Measurements from ENCODE around the gene CREBBP. TPM values are rescaled to one million over a fixed set of nuclear protein-coding genes. Genes with fewer than 3 reads are reported as not detected.

The CREBBP gene
- total RNA-seq, 2 experiments from 2014 or later: 145 to 152 TPM

GRCh38 chr16:3863587-3863986, 16.9 kb downstream of the CREBBP start:
- Histone ChIP-seq H3K4me1 (ENCODE audit: insufficient read depth, low read length) (peaks cover 67% of the 10 kb centered on the region), H3K27me3 (ENCODE audit: control insufficient read depth in 1 of 2, insufficient read depth in 2 of 2, low read length in 2 of 2) (no peaks in the 10 kb centered on the region), H3K9me3 (ENCODE audit: control insufficient read depth in 1 of 2, insufficient read depth in 1 of 2, low read length in 2 of 2) (no peaks in the 10 kb centered on the region), H3K36me3 (ENCODE audit: insufficient read depth, low read length) (no peaks in the 10 kb centered on the region), H3K27ac (ENCODE audit: low read depth in 1 of 2, low read length in 2 of 2) (no peak overlapping the region), H3K4me3 (ENCODE audit: low read length) (no peak overlapping the region)
- intact Hi-C loops (cut with DNase I, micrococcal nuclease): no loop called here
- H3K36me3 Mint-ChIP-seq (ENCODE audit: low read depth): peaks cover 8% of the 10 kb centered on the region
- ATAC-seq (ENCODE audit: poor library complexity) (no peak), DNase-seq (no peak)
- CTCF ChIA-PET: interaction anchor here (1.5 kb wide), 1 partner anchor 82 kb away, joined by 3 read pairs; no protein-coding TSS in a partner anchor
- no peak for TF ChIP-seq CTCF (IDR thresholded peaks at IDR 0.05)
- no peaks in the 10 kb centered on the region for H3K9me3 Mint-ChIP-seq
- H3K27me3 Mint-ChIP-seq: no peaks in the 10 kb centered on the region
- H3K4me3 Mint-ChIP-seq: no peak overlapping the region
- peak overlapping the region; percentile 73 for H3K27ac Mint-ChIP-seq
- POLR2A ChIA-PET: interaction anchor here (1.0 kb wide), 1 partner anchor 16 kb away, joined by 3 read pairs; no protein-coding TSS in a partner anchor
- peaks cover 96% of the 10 kb centered on the region for H3K4me1 Mint-ChIP-seq (ENCODE audit: low read depth)

GRCh38 chr16:3861808-3862451, 18.6 kb downstream of the CREBBP start:
- Histone ChIP-seq H3K9me3 (ENCODE audit: control insufficient read depth in 1 of 2, insufficient read depth in 1 of 2, low read length in 2 of 2) (no peaks in the 10 kb centered on the region), H3K4me1 (ENCODE audit: insufficient read depth, low read length) (peaks cover 71% of the 10 kb centered on the region), H3K36me3 (ENCODE audit: insufficient read depth, low read length) (no peaks in the 10 kb centered on the region), H3K27ac (ENCODE audit: low read depth in 1 of 2, low read length in 2 of 2) (no peak overlapping the region), H3K4me3 (ENCODE audit: low read length) (no peak overlapping the region), H3K27me3 (ENCODE audit: control insufficient read depth in 1 of 2, insufficient read depth in 2 of 2, low read length in 2 of 2) (no peaks in the 10 kb centered on the region)
- H3K9me3 Mint-ChIP-seq: no peaks in the 10 kb centered on the region
- no peaks in the 10 kb centered on the region for H3K27me3 Mint-ChIP-seq
- ATAC-seq (ENCODE audit: poor library complexity) (no peak), DNase-seq (peak in 2 of 14 experiments; percentile 27 to 30)
- intact Hi-C loops (cut with DNase I, micrococcal nuclease): no loop called here
- ChIA-PET POLR2A (interaction anchor here (0.6 to 0.7 kb wide), 4 partner anchors 14 to 214 kb away, joined by 3 to 5 read pairs (median 3); no protein-coding TSS in a partner anchor), CTCF (no interaction called here)
- peak overlapping the region; percentile 51 for H3K4me3 Mint-ChIP-seq
- H3K36me3 Mint-ChIP-seq (ENCODE audit: low read depth): peaks cover 4% of the 10 kb centered on the region
- H3K4me1 Mint-ChIP-seq (ENCODE audit: low read depth): peaks cover 96% of the 10 kb centered on the region
- no peak for TF ChIP-seq CTCF (IDR thresholded peaks at IDR 0.05)
- H3K27ac Mint-ChIP-seq: peak overlapping the region; percentile 73

GRCh38 chr16:3859889-3860288, 20.6 kb downstream of the CREBBP start:
- intact Hi-C loops (cut with DNase I, micrococcal nuclease): no loop called here
- POLR2A ChIA-PET: no interaction called here
- no peaks in the 10 kb centered on the region for H3K27me3 ChIP-seq (ENCODE audit: control insufficient read depth in 1 of 2, insufficient read depth in 2 of 2, low read length in 2 of 2)

More at GRCh38 chr16:3859889-3860288, 20.6 kb downstream of the CREBBP start:
- Histone ChIP-seq H3K9me3 (ENCODE audit: control insufficient read depth in 1 of 2, insufficient read depth in 1 of 2, low read length in 2 of 2) (no peaks in the 10 kb centered on the region), H3K4me3 (ENCODE audit: low read length) (no peak overlapping the region), H3K27ac (ENCODE audit: low read depth in 1 of 2, low read length in 2 of 2) (no peak overlapping the region), H3K4me1 (ENCODE audit: insufficient read depth, low read length) (peaks cover 75% of the 10 kb centered on the region), H3K36me3 (ENCODE audit: insufficient read depth, low read length) (peaks cover 6% of the 10 kb centered on the region)
- Mint-ChIP-seq H3K9me3 (no peaks in the 10 kb centered on the region), H3K36me3 (ENCODE audit: low read depth) (peaks cover 8% of the 10 kb centered on the region), H3K4me1 (ENCODE audit: low read depth) (peaks cover 94% of the 10 kb centered on the region), H3K27ac (peak overlapping the region; percentile 56), H3K27me3 (no peaks in the 10 kb centered on the region), H3K4me3 (no peak overlapping the region)
- no peak for TF ChIP-seq CTCF (IDR thresholded peaks at IDR 0.05)
- no peak for DNase-seq
- CTCF ChIA-PET: no interaction called here
- no peak for ATAC-seq (ENCODE audit: poor library complexity)

Measured in CD4-positive, alpha-beta T cell (primary cell).